ENCODE data around the gene LRRC61.
A peak's percentile ranks its signal among the peaks of the same experiment; 100 is the strongest.

The LRRC61 gene

DNA sequence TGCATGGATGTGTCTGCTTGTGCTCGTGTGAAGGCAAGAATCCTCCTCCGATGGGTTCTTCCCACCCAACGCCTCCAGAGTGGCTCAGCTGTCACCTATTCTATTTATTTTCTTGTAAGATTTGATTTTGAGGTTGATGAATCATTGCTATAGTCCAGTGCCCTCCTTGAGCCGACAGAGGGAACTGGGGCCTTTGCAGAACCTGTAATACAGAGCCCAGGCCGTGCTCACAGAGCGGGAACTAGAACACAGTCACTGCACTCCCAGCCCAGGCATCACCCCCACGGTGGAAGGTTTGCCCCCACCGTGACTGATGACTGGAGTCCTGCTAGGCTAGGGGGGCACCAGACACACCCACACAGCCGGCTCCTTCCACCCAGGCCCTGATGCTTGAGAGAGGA, 16.3 kb downstream of the LRRC61 start:
- peaks cover 2% of the 10 kb centered on the region for H3K27me3 ChIP-seq (ENCODE audit: insufficient read depth, low read length, poor library complexity)

DNA sequence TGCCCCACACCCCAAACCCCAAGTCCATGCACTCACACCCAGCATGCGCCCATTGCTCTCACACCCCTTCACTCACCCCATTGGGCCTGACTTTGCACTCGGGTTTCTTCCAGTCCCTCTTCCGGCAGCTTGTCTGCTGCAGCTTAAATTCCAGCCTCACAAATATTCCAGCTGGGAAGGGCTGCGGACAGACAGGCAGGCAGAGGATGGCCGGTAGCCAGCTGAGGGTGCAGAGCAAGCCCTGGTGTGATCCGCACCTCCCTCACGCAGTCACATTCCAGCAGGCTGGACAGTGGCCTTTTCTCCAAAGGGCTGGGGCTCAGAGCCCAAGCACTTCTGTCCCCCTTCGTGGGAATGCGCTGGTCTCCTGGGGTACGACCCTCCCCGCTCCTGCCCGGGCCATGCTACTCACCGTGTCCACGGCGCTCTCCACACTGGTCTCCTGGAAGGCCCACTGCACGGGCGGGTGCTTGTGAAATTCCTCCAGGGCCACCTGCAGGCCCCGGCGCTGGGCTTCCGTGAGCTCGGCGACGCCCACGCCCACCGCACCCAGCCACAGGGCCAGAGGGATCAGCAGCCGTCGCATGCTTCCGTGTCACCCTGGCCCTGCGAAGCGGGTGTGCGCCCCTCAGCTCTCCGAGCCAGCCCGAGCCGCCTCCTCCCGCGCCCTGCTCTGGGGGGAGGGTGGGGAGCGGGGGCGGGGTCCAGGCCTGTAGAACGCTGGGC, 17.0 kb downstream of the LRRC61 start:
- H2AK5ac ChIP-seq (ENCODE audit: low read length) = no peak overlapping the region
- H3K4me1 ChIP-seq (ENCODE audit: control insufficient read depth, low read depth, low read length) = peaks cover 7% of the 10 kb centered on the region
- H4K5ac ChIP-seq (ENCODE audit: low read length) = no peak overlapping the region
- peaks cover 2% of the 10 kb centered on the region for H3K27me3 ChIP-seq (ENCODE audit: insufficient read depth, low read length, poor library complexity)
- WGBS (ENCODE audit: extremely low coverage, insufficient coverage, low lambda C conversion rate) = no CpG with 5 or more reads among the region's 39 CpGs
- H3K23ac ChIP-seq (ENCODE audit: low read length) = peak overlapping the region; percentile 48
- no peak overlapping the region for H2BK15ac ChIP-seq (replicated peaks; ENCODE audit: low read depth)
- no peaks in the 10 kb centered on the region for H3K79me1 ChIP-seq (ENCODE audit: low read length)
- DNase-seq = peak; percentile 66
- H3K56ac ChIP-seq (ENCODE audit: low read length) = peak overlapping the region; percentile 89
- H4K8ac ChIP-seq (ENCODE audit: low read depth, low read length) = no peak overlapping the region
- no peaks in the 10 kb centered on the region for H3K36me3 ChIP-seq (ENCODE audit: control insufficient read depth, insufficient read depth, low read length)
- no peak overlapping the region for H2BK5ac ChIP-seq (ENCODE audit: low read length)
- no peak overlapping the region for H3K4ac ChIP-seq (ENCODE audit: low read depth, low read length)
- H3K18ac ChIP-seq (ENCODE audit: low read length) = peak overlapping the region; percentile 16
- peak overlapping the region; percentile 38 for H3K4me3 ChIP-seq (ENCODE audit: low read length)
- H3K4me2 ChIP-seq (ENCODE audit: low read length) = peak overlapping the region; percentile 61
- peak overlapping the region; percentile 69 for H3K9ac ChIP-seq (ENCODE audit: low read length)
- H3K79me2 ChIP-seq (ENCODE audit: control insufficient read depth, insufficient read depth, low read length) = no peaks in the 10 kb centered on the region
- H3K27ac ChIP-seq (ENCODE audit: low read depth, low read length) = no peak overlapping the region
- no peak overlapping the region for H2BK120ac ChIP-seq (ENCODE audit: low read depth, low read length)

More for the DNA sequence above, 16.3 kb downstream of the LRRC61 start:
- Histone ChIP-seq H4K5ac (ENCODE audit: low read length) (no peak overlapping the region), H3K4me2 (ENCODE audit: low read length) (no peak overlapping the region), H4K8ac (ENCODE audit: low read depth, low read length) (no peak overlapping the region), H2BK15ac (replicated peaks; ENCODE audit: low read depth) (no peak overlapping the region), H3K9ac (ENCODE audit: low read length) (no peak overlapping the region), H3K4me3 (ENCODE audit: low read length) (no peak overlapping the region), H3K79me1 (ENCODE audit: low read length) (no peaks in the 10 kb centered on the region), H3K4ac (ENCODE audit: low read depth, low read length) (no peak overlapping the region), H2BK120ac (ENCODE audit: low read depth, low read length) (no peak overlapping the region), H3K36me3 (ENCODE audit: control insufficient read depth, insufficient read depth, low read length) (no peaks in the 10 kb centered on the region), H2AK5ac (ENCODE audit: low read length) (no peak overlapping the region), H3K18ac (ENCODE audit: low read length) (no peak overlapping the region), H3K4me1 (ENCODE audit: control insufficient read depth, low read depth, low read length) (peaks cover 7% of the 10 kb centered on the region), H3K56ac (ENCODE audit: low read length) (no peak overlapping the region), H3K27ac (ENCODE audit: low read depth, low read length) (no peak overlapping the region), H2BK5ac (ENCODE audit: low read length) (no peak overlapping the region), H3K79me2 (ENCODE audit: control insufficient read depth, insufficient read depth, low read length) (no peaks in the 10 kb centered on the region), H3K23ac (ENCODE audit: low read length) (no peak overlapping the region)
- no peak for DNase-seq
- no CpG with 5 or more reads among the region's 9 CpGs for WGBS (ENCODE audit: extremely low coverage, insufficient coverage, low lambda C conversion rate)

DNA sequence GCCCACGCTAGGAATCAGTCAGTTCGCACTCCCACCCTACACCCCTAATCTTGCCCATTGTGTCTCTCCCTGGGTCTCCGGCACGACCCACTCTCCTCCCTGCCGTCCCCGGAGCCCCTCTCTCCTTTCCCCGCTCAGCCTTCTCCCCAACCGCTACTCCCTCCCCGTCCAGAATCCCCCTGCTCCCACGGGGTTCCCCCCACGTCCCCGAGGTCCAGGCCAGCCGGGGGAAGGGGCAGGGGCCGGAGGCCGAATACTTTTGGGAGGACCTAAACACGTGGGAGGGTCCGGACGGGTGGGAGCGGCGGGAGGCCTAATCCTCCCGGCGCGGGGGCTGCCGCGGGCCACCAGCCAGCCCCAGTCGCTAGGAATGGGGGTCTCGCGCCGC, 17.7 kb downstream of the LRRC61 start:
- H3K79me1 ChIP-seq (ENCODE audit: low read length) = no peaks in the 10 kb centered on the region
- peak overlapping the region; percentile 16 for H3K18ac ChIP-seq (ENCODE audit: low read length)
- no peak overlapping the region for H2AK5ac ChIP-seq (ENCODE audit: low read length)
- H3K79me2 ChIP-seq (ENCODE audit: control insufficient read depth, insufficient read depth, low read length) = no peaks in the 10 kb centered on the region
- H3K27me3 ChIP-seq (ENCODE audit: insufficient read depth, low read length, poor library complexity) = peaks cover 2% of the 10 kb centered on the region
- H3K4me1 ChIP-seq (ENCODE audit: control insufficient read depth, low read depth, low read length) = peaks cover under 1% of the 10 kb centered on the region
- no peak overlapping the region for H3K23ac ChIP-seq (ENCODE audit: low read length)
- peak overlapping the region; percentile 44 for H3K4me2 ChIP-seq (ENCODE audit: low read length)
- no peak overlapping the region for H4K8ac ChIP-seq (ENCODE audit: low read depth, low read length)
- no peak overlapping the region for H2BK15ac ChIP-seq (replicated peaks; ENCODE audit: low read depth)
- H3K36me3 ChIP-seq (ENCODE audit: control insufficient read depth, insufficient read depth, low read length) = no peaks in the 10 kb centered on the region
- no peak overlapping the region for H4K5ac ChIP-seq (ENCODE audit: low read length)
- H2BK120ac ChIP-seq (ENCODE audit: low read depth, low read length) = no peak overlapping the region
- H3K27ac ChIP-seq (ENCODE audit: low read depth, low read length) = no peak overlapping the region
- peak overlapping the region; percentile 89 for H3K56ac ChIP-seq (ENCODE audit: low read length)
- no peak overlapping the region for H2BK5ac ChIP-seq (ENCODE audit: low read length)
- no peak for DNase-seq
- H3K4ac ChIP-seq (ENCODE audit: low read depth, low read length) = peak overlapping the region; percentile 39
- H3K9ac ChIP-seq (ENCODE audit: low read length) = peak overlapping the region; percentile 64
- WGBS (ENCODE audit: extremely low coverage, insufficient coverage, low lambda C conversion rate) = no CpG with 5 or more reads among the region's 29 CpGs
- peak overlapping the region; percentile 37 for H3K4me3 ChIP-seq (ENCODE audit: low read length)

DNA sequence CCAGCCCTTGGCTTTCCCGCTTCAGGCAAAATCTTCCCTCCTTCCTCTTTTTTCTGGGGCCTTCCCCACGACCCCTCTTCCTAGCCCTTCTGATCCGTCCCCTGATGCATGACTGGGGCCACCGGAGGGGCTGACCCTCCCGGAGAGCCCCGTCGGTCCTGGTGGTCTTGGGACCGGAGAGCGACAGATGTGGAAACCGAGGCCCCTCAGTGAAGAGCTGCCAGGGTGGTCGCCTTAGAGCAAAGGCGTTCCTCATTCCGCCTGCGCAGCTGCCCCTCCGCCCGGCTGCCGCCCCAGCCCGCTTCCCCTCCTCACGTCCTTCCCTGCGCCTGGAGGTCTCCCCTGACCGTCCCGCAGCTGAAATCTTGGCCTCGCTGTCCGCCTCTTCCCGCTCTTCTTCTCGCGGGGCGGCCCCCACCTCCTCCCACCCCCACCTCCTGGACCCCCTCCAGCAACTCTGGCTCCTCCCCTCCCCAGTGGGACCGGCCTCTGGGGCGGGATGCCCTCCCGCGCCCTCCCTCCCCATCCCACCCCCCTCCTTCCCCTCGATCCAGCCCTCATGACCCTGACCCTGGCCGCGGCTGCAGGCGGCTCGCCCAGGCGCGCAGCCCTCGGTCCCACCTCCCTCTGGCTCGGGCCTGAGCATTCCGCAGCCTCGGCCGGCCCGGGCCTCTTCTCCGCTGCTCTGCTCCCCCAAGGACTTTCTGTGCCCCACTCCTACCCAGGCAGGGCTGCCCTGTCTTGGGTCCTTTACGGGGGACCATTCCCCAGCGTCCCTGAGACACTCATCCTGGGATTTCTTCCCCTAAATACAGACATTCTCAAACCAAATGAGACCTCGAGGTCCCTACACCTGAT, 18.3 kb downstream of the LRRC61 start, which contains the start of gene RARRES2:
Gene RARRES2 (minus strand): TSS at position 367 of the 858 bp plus-strand sequence. CDS start 1,020 bp downstream, outside the sequence.
- H3K36me3 ChIP-seq (ENCODE audit: control insufficient read depth, insufficient read depth, low read length) = no peaks in the 10 kb centered on the region
- H3K27ac ChIP-seq (ENCODE audit: low read depth, low read length) = no peak within 1 kb of the TSS
- H4K5ac ChIP-seq (ENCODE audit: low read length) = no peak within 1 kb of the TSS
- no peak within 1 kb of the TSS for H2BK15ac ChIP-seq (replicated peaks; ENCODE audit: low read depth)
- H3K4me2 ChIP-seq (ENCODE audit: low read length) = peak within 1 kb of the TSS; percentile 68
- peak within 1 kb of the TSS; percentile 39 for H3K4ac ChIP-seq (ENCODE audit: low read depth, low read length)
- peak; percentile 72 for DNase-seq
- no CpG with 5 or more reads among the region's 49 CpGs for WGBS (ENCODE audit: extremely low coverage, insufficient coverage, low lambda C conversion rate)
- no peaks in the 10 kb centered on the region for H3K79me2 ChIP-seq (ENCODE audit: control insufficient read depth, insufficient read depth, low read length)
- no peak within 1 kb of the TSS for H2BK5ac ChIP-seq (ENCODE audit: low read length)
- H3K79me1 ChIP-seq (ENCODE audit: low read length) = no peaks in the 10 kb centered on the region
- no peaks in the 10 kb centered on the region for H3K4me1 ChIP-seq (ENCODE audit: control insufficient read depth, low read depth, low read length)
- H3K4me3 ChIP-seq (ENCODE audit: low read length) = peak within 1 kb of the TSS; percentile 38
- H3K27me3 ChIP-seq (ENCODE audit: insufficient read depth, low read length, poor library complexity) = peaks cover 2% of the 10 kb centered on the region
- peak within 1 kb of the TSS; percentile 89 for H3K56ac ChIP-seq (ENCODE audit: low read length)
- H2BK120ac ChIP-seq (ENCODE audit: low read depth, low read length) = no peak within 1 kb of the TSS
- H3K23ac ChIP-seq (ENCODE audit: low read length) = no peak within 1 kb of the TSS
- peak within 1 kb of the TSS; percentile 69 for H3K9ac ChIP-seq (ENCODE audit: low read length)
- no peak within 1 kb of the TSS for H4K8ac ChIP-seq (ENCODE audit: low read depth, low read length)
- peak within 1 kb of the TSS; percentile 25 for H2AK5ac ChIP-seq (ENCODE audit: low read length)
- peak within 1 kb of the TSS; percentile 31 for H3K18ac ChIP-seq (ENCODE audit: low read length)

DNA sequence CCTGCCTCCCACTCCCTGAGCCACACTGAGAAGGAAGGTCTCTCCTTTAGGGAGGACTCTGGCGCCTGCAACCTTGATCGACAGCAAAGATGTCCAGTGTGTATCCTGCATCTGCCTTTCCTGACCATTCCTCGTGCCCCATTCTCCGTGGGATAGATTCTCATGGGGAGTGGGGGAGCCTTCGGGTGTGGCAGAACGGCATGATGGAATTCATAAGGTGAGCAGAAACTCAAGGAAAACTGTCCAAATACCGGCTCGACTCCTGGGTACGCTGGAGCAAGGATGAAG, 18.9 kb downstream of the LRRC61 start:
- Histone ChIP-seq H2AK5ac (ENCODE audit: low read length) (peak overlapping the region; percentile 25), H3K4me1 (ENCODE audit: control insufficient read depth, low read depth, low read length) (no peaks in the 10 kb centered on the region), H3K79me2 (ENCODE audit: control insufficient read depth, insufficient read depth, low read length) (no peaks in the 10 kb centered on the region), H3K9ac (ENCODE audit: low read length) (peak overlapping the region; percentile 66), H2BK5ac (ENCODE audit: low read length) (no peak overlapping the region), H4K8ac (ENCODE audit: low read depth, low read length) (no peak overlapping the region), H2BK120ac (ENCODE audit: low read depth, low read length) (no peak overlapping the region), H3K56ac (ENCODE audit: low read length) (peak overlapping the region; percentile 71), H3K27me3 (ENCODE audit: insufficient read depth, low read length, poor library complexity) (peaks cover 2% of the 10 kb centered on the region), H3K36me3 (ENCODE audit: control insufficient read depth, insufficient read depth, low read length) (no peaks in the 10 kb centered on the region), H3K79me1 (ENCODE audit: low read length) (no peaks in the 10 kb centered on the region), H3K4me2 (ENCODE audit: low read length) (peak overlapping the region; percentile 68), H3K27ac (ENCODE audit: low read depth, low read length) (no peak overlapping the region), H3K4ac (ENCODE audit: low read depth, low read length) (no peak overlapping the region), H3K23ac (ENCODE audit: low read length) (no peak overlapping the region), H4K5ac (ENCODE audit: low read length) (no peak overlapping the region), H3K18ac (ENCODE audit: low read length) (no peak overlapping the region), H2BK15ac (replicated peaks; ENCODE audit: low read depth) (no peak overlapping the region), H3K4me3 (ENCODE audit: low read length) (no peak overlapping the region)
- no peak for DNase-seq
- no CpG with 5 or more reads among the region's 9 CpGs for WGBS (ENCODE audit: extremely low coverage, insufficient coverage, low lambda C conversion rate)
